Spleen (tissue), 11 donors: Measurements from ENCODE around the gene CD8B2. TPM values are rescaled to one million over a fixed set of nuclear protein-coding genes. Genes with fewer than 3 reads are reported as not detected.
"Not testable (repeated sequence)": the region's sequence is repeated elsewhere in the genome, so short reads cannot be mapped to it uniquely, and the experiment has no call there.

ENCODE experiments used
- DNase-seq: peaks from one replicate; pipeline ENCODE4 v3.0.0-alpha.2; 2020
- H3K27ac ChIP-seq, 8 donors: fragments of 200-600 bp; sonication (generic) in 7 of 8; 1 replicate in 4 of 8; 2 replicates in 4 of 8; pipeline versions ENCODE4 v1.5.0 to v1.8.0; 2016 to 2021; ENCODE audit warnings: inconsistent platforms in 4 of 8, mild to moderate bottlenecking in 4 of 8, moderate library complexity in 1 of 8
- H3K27me3 ChIP-seq, 7 donors: fragments of 200-600 bp; sonication (generic) in 6 of 7; replicated peaks in 1 of 7; 1 replicate in 4 of 7; 2 replicates in 3 of 7; pipeline versions ENCODE4 v1.5.0 to v1.8.0; 2016 to 2021; ENCODE audit warnings: inconsistent platforms in 3 of 7, mild to moderate bottlenecking in 1 of 7
- H3K36me3 ChIP-seq, 6 donors: fragments of 200-600 bp; sonication (generic) in 5 of 6; 1 replicate in 4 of 6; 2 replicates in 2 of 6; pipeline versions ENCODE4 v1.5.0 to v1.8.0; 2016 to 2021; ENCODE audit warnings: inconsistent platforms in 2 of 6
- H3K4me1 ChIP-seq, 6 donors: fragments of 200-600 bp; sonication (generic) in 5 of 6; 1 replicate in 3 of 6; 2 replicates in 3 of 6; pipeline versions ENCODE4 v1.5.0 to v1.8.0; 2016 to 2021; ENCODE audit warnings: inconsistent platforms in 3 of 6
- H3K4me3 ChIP-seq, 8 donors: fragments of 200-600 bp; sonication (generic) in 7 of 8; 1 replicate in 4 of 8; 2 replicates in 4 of 8; pipeline versions ENCODE4 v1.5.0 to v1.8.0; 2016 to 2021; ENCODE audit warnings: inconsistent platforms in 4 of 8, mild to moderate bottlenecking in 4 of 8, moderate library complexity in 2 of 8
- H3K9me3 ChIP-seq, 8 donors: fragments of 200-600 bp; sonication (generic) in 7 of 8; 1 replicate in 4 of 8; 2 replicates in 4 of 8; pipeline versions ENCODE4 v1.5.0 to v1.8.0; 2016 to 2021; ENCODE audit warnings: inconsistent platforms in 4 of 8
- POLR2A ChIP-seq, 3 donors: fragments of 450-650 bp; IDR thresholded peaks; one replicate each; pipeline ENCODE4 v1.5.1; 2017; ENCODE audit warnings: antibody characterized with exemption in 3 of 3, mild to moderate bottlenecking in 1 of 3
- POLR2AphosphoS5 ChIP-seq, 3 donors: sonication (generic); formaldehyde crosslinking; IDR thresholded peaks; one replicate each; pipeline ENCODE4 v1.5.1; 2017; ENCODE audit warnings: antibody characterized with exemption in 3 of 3
- WGBS, 5 donors: extraction: QIAGEN DNeasy Blood & Tissue Kit in 3 of 5; methylation state at CpG; one replicate each; pipeline versions ENCODE4 v1.1.5 to v1.1.7; 2013 to 2018; 5-methylcytosine and 5-hydroxymethylcytosine counted together
- intact Hi-C: fragments of 100-400 bp; cut with DNase I; formaldehyde crosslinking; loops from one replicate; pipeline ENCODE4 v1.15.0; 2023; ENCODE audit warnings: low total_unique reads
- polyA plus RNA-seq, 3 donors: library from polyadenylated mRNA; stranded (reverse); fragments of 200-250 nt; gene quantifications; one replicate each; pipeline ENCODE4 v1.2.1, GENCODE V29; 2013
- total RNA-seq, 7 donors: library from RNA; depleted of rRNA in 3 of 7; stranded (reverse); fragments of >200 nt in 3 of 7; fragmentation: NEBNext Ultra II Directional in 4 of 7; extraction: Animal tissue kit (Norgen Biotek cat#: 25700) in 4 of 7; gene quantifications; one replicate each; pipeline versions ENCODE4 v1.1.0 to v1.2.1, GENCODE V29; 2016 to 2021
- TF ChIP-seq, protein P1 (sequence below), 11 experiments: fragments of 200-600 bp in 7 of 11; fragments of 450-650 bp in 4 of 11; sonication (generic) in 4 of 11; IDR thresholded peaks in 8 of 11; conservative IDR thresholded peaks in 3 of 11; 1 replicate in 7 of 11; 2 replicates in 4 of 11; pipeline versions ENCODE4 v1.4.0 to v1.8.0; 2016 to 2021; ENCODE audit warnings: antibody characterized with exemption in 11 of 11, inconsistent platforms in 4 of 11, mild to moderate bottlenecking in 1 of 11
- donor health status: healthy with polysubstance abuse.
- donor health status: DM: no; HTN: no; CAD: no; lungs with moderate emphysema.
- donor health status: DM: no; HTN: no; CAD: no.
- donor health status: Bipolar disorder and iron deficiency.
- donor health status: healthy.
- donor health status: DM: no; HTN: no; CAD: no.
- donor health status: DM: yes; HTN: yes; CAD: no.

CD8B2 gene
- total and polyA plus RNA-seq, 10 donors, result 0.17 to 0.38 (median 0.27) TPM; not detected in 2

DNA sequence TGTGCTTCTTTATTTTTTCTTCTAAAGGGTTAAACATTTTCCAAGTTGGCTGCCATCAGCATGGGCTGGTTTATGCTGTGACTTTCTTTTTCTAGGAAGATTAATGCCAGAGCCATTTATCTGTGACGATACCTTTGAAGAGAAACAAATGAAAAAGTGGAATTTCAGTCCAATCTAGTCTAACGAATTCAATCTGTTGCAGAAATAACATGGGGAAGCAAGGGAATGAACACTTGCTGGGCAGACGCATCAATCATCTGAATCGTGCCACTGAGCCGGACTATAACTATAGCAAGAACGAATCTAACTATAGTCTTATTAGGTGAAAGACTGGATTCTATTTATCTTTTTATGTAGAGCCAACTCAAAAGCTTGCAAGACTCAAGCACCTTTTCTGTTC lies 66.2 kb downstream of the CD8B2 start:
- DNase-seq, result no peak

DNA sequence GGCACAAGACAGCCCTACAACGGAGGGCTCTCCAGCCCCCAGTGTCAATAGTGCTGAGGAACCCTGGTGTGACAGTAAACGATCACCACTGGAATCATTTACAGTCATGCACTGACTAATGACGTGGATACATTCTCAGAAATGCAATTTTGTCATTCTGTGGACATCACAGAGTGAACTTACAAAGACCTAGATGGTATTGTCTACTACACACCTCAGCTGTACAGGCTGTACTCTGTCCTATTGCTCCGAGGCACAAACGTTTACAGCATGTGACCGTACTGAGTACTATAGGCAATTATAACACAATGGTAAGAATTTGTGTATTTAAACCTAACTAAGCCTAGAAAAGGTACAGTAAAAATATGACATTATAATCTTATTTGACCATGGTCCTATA lies 67.2 kb downstream of the CD8B2 start:
- 84 to 93% (median 90%) methylated on average over 5 to 6 of the region's 6 CpGs for WGBS, 5 donors

More for the DNA sequence above, 66.2 kb downstream of the CD8B2 start:
- Histone ChIP-seq H3K4me3 (no peak overlapping the region), H3K9me3 (peaks cover 0 to 7% (median 0%) of the 10 kb centered on the region in 8 donors), H3K27me3 (no peaks in the 10 kb centered on the region), H3K36me3 (no peaks in the 10 kb centered on the region), H3K4me1 (no peaks in the 10 kb centered on the region), H3K27ac (no peak overlapping the region)
- intact Hi-C loops, result no loop called here
- WGBS, 5 donors, result 72 to 91% (median 79%) methylated on average over 6 of the region's 6 CpGs
- TF ChIP-seq, protein P1, sequence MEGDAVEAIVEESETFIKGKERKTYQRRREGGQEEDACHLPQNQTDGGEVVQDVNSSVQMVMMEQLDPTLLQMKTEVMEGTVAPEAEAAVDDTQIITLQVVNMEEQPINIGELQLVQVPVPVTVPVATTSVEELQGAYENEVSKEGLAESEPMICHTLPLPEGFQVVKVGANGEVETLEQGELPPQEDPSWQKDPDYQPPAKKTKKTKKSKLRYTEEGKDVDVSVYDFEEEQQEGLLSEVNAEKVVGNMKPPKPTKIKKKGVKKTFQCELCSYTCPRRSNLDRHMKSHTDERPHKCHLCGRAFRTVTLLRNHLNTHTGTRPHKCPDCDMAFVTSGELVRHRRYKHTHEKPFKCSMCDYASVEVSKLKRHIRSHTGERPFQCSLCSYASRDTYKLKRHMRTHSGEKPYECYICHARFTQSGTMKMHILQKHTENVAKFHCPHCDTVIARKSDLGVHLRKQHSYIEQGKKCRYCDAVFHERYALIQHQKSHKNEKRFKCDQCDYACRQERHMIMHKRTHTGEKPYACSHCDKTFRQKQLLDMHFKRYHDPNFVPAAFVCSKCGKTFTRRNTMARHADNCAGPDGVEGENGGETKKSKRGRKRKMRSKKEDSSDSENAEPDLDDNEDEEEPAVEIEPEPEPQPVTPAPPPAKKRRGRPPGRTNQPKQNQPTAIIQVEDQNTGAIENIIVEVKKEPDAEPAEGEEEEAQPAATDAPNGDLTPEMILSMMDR (IDR thresholded peaks at IDR 0.05 in 8 of 11, conservative IDR thresholded peaks at IDR 0.05 in 3 of 11), result no peak
- TF ChIP-seq POLR2AphosphoS5 (IDR thresholded peaks at IDR 0.05) (no peak), POLR2A (IDR thresholded peaks at IDR 0.05) (no peak)

DNA sequence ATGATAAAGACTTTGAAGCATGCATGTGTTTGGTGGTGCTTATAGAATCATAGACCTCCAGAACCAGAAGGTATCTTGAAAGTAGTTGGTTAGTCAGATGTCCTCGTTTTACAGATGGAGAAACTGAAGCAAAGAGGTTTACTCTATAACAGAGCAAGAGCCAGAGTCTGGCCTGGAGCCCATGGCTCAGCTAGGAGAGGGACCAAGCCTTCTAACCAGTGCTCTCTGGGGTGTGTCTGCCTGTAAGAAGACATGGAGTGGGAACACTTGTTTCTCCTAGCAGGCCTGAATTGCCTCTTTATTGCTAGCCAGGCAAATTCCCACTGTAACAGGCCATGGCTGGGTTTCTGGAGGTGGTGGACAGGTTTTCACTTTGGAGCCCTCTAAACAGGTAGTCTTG lies 67.9 kb downstream of the CD8B2 start:
- intact Hi-C loops, result no loop called here
- Histone ChIP-seq H3K36me3 (no peaks in the 10 kb centered on the region), H3K27ac (no peak overlapping the region), H3K4me3 (no peak overlapping the region), H3K9me3 (peaks cover 0 to 7% (median 0%) of the 10 kb centered on the region in 8 donors), H3K4me1 (no peaks in the 10 kb centered on the region), H3K27me3 (no peaks in the 10 kb centered on the region)
- WGBS, 5 donors, result 0% methylated on average over 1 of the region's 1 CpG
- TF ChIP-seq, protein P1 (IDR thresholded peaks at IDR 0.05 in 8 of 11, conservative IDR thresholded peaks at IDR 0.05 in 3 of 11), result no peak
- TF ChIP-seq POLR2AphosphoS5 (IDR thresholded peaks at IDR 0.05), result no peak
- no peak for TF ChIP-seq POLR2A (IDR thresholded peaks at IDR 0.05)
- no peak for DNase-seq

More for the DNA sequence above, 67.2 kb downstream of the CD8B2 start:
- Histone ChIP-seq H3K4me3 (no peak overlapping the region), H3K27me3 (no peaks in the 10 kb centered on the region), H3K4me1 (no peaks in the 10 kb centered on the region), H3K36me3 (no peaks in the 10 kb centered on the region), H3K27ac (no peak overlapping the region), H3K9me3 (peaks cover 0 to 7% (median 0%) of the 10 kb centered on the region in 8 donors)
- intact Hi-C loops, result no loop called here
- TF ChIP-seq, protein P1 (IDR thresholded peaks at IDR 0.05 in 8 of 11, conservative IDR thresholded peaks at IDR 0.05 in 3 of 11), result no peak
- TF ChIP-seq POLR2A (IDR thresholded peaks at IDR 0.05) (no peak), POLR2AphosphoS5 (IDR thresholded peaks at IDR 0.05) (no peak)
- no peak for DNase-seq

DNA sequence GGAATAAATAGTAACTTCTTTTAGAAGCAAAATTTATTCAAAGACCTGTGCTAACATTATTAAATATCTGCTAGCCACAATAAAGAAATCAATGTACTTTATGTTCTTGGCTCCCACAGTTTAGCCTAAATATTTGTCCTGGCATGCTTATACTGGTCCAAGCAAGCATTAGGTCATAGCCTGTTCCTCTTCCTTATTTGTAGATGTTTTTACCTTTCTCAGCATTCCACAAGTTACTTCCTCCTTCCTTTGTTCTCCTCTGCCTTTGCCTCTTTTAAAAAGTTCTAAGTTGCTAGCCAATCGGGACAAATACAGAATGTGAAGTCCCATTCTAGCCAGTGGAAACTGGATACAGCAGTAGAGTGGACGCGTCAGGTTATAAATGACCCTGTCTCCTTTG lies 72.6 kb downstream of the CD8B2 start:
- intact Hi-C loops, DNase-seq, H3K27ac ChIP-seq, H3K4me3 ChIP-seq, H3K27me3 ChIP-seq, H3K9me3 ChIP-seq, H3K36me3 ChIP-seq: not testable (repeated sequence)
- H3K4me1 ChIP-seq, result peaks cover 0 to 12% (median 3%) of the 10 kb centered on the region in 6 donors
- WGBS, 5 donors, result 90 to 95% (median 94%) methylated on average over 3 of the region's 3 CpGs

DNA sequence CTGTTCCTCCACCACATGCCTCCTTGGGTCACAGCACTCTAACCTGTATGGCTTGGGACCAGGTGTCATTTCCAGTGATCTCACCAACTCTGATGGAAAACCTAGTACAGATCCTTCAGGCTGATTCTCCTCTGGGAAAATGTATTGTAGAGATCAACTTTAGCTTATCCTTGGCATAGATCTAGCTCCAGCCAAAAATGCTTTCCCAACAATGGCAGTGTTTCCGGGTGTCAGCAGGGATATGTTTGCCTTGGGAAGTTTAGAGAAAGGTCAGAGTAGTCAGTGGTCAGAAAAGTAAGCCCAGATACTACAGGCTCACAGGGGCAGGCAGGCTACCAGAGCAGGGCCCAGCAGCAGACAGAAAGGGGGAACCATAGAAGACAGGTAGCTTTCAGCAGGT lies 73.6 kb downstream of the CD8B2 start:
- no peak for DNase-seq
- Histone ChIP-seq H3K27ac (no peak overlapping the region), H3K27me3 (peaks cover 0 to 8% (median 0%) of the 10 kb centered on the region in 7 donors), H3K9me3 (peaks cover 0 to 7% (median 0%) of the 10 kb centered on the region in 8 donors), H3K4me3 (no peak overlapping the region), H3K36me3 (no peaks in the 10 kb centered on the region), H3K4me1 (peaks cover 0 to 22% (median 3%) of the 10 kb centered on the region in 6 donors)
- intact Hi-C loops, result no loop called here
- WGBS, 5 donors, result 83 to 97% (median 87%) methylated on average over 1 of the region's 1 CpG
- TF ChIP-seq, protein P1 (IDR thresholded peaks at IDR 0.05 in 8 of 11, conservative IDR thresholded peaks at IDR 0.05 in 3 of 11), result no peak
- TF ChIP-seq POLR2AphosphoS5 (IDR thresholded peaks at IDR 0.05), result no peak
- TF ChIP-seq POLR2A (IDR thresholded peaks at IDR 0.05), result no peak
